Natural killer cell (primary cell): ENCODE data around the gene TMEM171. TPM values are rescaled to one million over a fixed set of nuclear protein-coding genes. Genes with fewer than 3 reads are reported as not detected.

Experiments
- ATAC-seq, 3 donors: fragments of 150-1000 bp in 2 of 3; fragments of 200-7000 bp in 1 of 3; cut with Tn5 transposase; 1 replicate in 1 of 3; 2 replicates in 2 of 3; pipeline ENCODE4 v1.10.0; 2021; ENCODE audit warnings: mild to moderate bottlenecking in 2 of 3, moderate library complexity in 2 of 3
- DNase-seq, 2 donors: peaks; one replicate each; pipeline versions ENCODE4 v3.0.0 to v3.0.0-alpha.2; 2013 to 2021; ENCODE audit warnings: mixed read lengths in 1 of 2
- H3K27ac ChIP-seq: one replicate; pipeline ENCODE4 v1.5.1; 2013; ENCODE audit warnings: mild to moderate bottlenecking, low read length
- H3K27me3 ChIP-seq: one replicate; pipeline ENCODE4 v1.6.1; 2013; ENCODE audit warnings: low read length; ENCODE audit not compliant: control insufficient read depth, insufficient read depth
- H3K36me3 ChIP-seq: one replicate; pipeline ENCODE4 v1.6.1; 2013; ENCODE audit warnings: low read length; ENCODE audit not compliant: control insufficient read depth, insufficient read depth
- H3K4me1 ChIP-seq: one replicate; pipeline ENCODE4 v1.6.1; 2013; ENCODE audit warnings: low read length; ENCODE audit not compliant: control insufficient read depth, insufficient read depth
- H3K4me3 ChIP-seq: one replicate; pipeline ENCODE4 v1.5.1; 2013; ENCODE audit warnings: low read length
- H3K9me3 ChIP-seq: one replicate; pipeline ENCODE4 v1.6.1; 2013; ENCODE audit warnings: low read length; ENCODE audit not compliant: control insufficient read depth, insufficient read depth
- H3K27ac Mint-ChIP-seq, 2 donors: one replicate each; pipeline ENCODE4 v1.8.0; 2022; ENCODE audit warnings: mild to moderate bottlenecking in 2 of 2, mixed read lengths in 2 of 2, moderate library complexity in 1 of 2
- H3K27me3 Mint-ChIP-seq, 2 donors: one replicate each; pipeline ENCODE4 v1.8.0; 2022; ENCODE audit warnings: low read depth in 2 of 2, mixed read lengths in 2 of 2
- H3K36me3 Mint-ChIP-seq: one replicate; pipeline ENCODE4 v1.8.0; 2022; ENCODE audit warnings: mixed read lengths
- H3K4me1 Mint-ChIP-seq, 2 donors: one replicate each; pipeline ENCODE4 v1.8.0; 2022; ENCODE audit warnings: mixed read lengths in 2 of 2
- H3K4me3 Mint-ChIP-seq: one replicate; pipeline ENCODE4 v1.8.0; 2022; ENCODE audit warnings: mild to moderate bottlenecking, moderate library complexity, mixed read lengths
- H3K9me3 Mint-ChIP-seq, 2 donors: one replicate each; pipeline ENCODE4 v1.8.0; 2022; ENCODE audit warnings: mixed read lengths in 2 of 2
- CTCF ChIP-seq: fragments of 200-600 bp; IDR thresholded peaks from one replicate; pipeline ENCODE4 v1.8.0; 2022; ENCODE audit warnings: antibody characterized with exemption
- WGBS: methylation state at CpG from one replicate; pipeline ENCODE4 v1.1.7; 2013; ENCODE audit warnings: missing lambda C conversion rate; ENCODE audit not compliant: insufficient coverage; 5-methylcytosine and 5-hydroxymethylcytosine counted together
- intact Hi-C: fragments of 100-400 bp; cut with micrococcal nuclease; formaldehyde crosslinking; loops from one replicate; pipeline ENCODE4 v1.14.2; 2022
- total RNA-seq, 4 donors: library from RNA; stranded (reverse); fragments of 120-200 nt in 1 of 4; gene quantifications; one replicate each; pipeline versions ENCODE4 v1.2.3 to v1.2.4, GENCODE V29; 2013 to 2022

TMEM171 gene
- total RNA-seq, 3 donors from 2014 or later (not counting 1 experiment from before 2014, with no cell fraction given), result 0.42 to 2.1 (median 0.88) TPM

- ATAC-seq, result no peak
- H3K9me3 ChIP-seq, result no peaks in the 10 kb centered on the region
- H3K27ac Mint-ChIP-seq, result peak overlapping the region in 1 of 2 donors; percentile 88
- intact Hi-C loops, result no loop called here
- H3K4me1 ChIP-seq, result peaks cover 12% of the 10 kb centered on the region
- H3K36me3 Mint-ChIP-seq, result no peaks in the 10 kb centered on the region
- TF ChIP-seq CTCF, result no peak
- H3K4me3 Mint-ChIP-seq, result no peak overlapping the region
- H3K4me3 ChIP-seq, result no peak overlapping the region
- no peak overlapping the region for H3K27ac ChIP-seq
- no peaks in the 10 kb centered on the region for H3K27me3 Mint-ChIP-seq
- H3K27me3 ChIP-seq, result no peaks in the 10 kb centered on the region
- peaks cover 19 to 29% of the 10 kb centered on the region in 2 donors for H3K4me1 Mint-ChIP-seq
- no peak for DNase-seq
- no peaks in the 10 kb centered on the region for H3K36me3 ChIP-seq
- H3K9me3 Mint-ChIP-seq, result no peaks in the 10 kb centered on the region
- WGBS, result 100% methylated on average over 2 of the region's 2 CpGs
Measured at GRCh38 chr5:73097740-73098139, 22.6 kb upstream of the TMEM171 start.

- Histone ChIP-seq H3K9me3 (no peaks in the 10 kb centered on the region), H3K4me1 (peaks cover 12% of the 10 kb centered on the region), H3K4me3 (no peak overlapping the region), H3K36me3 (no peaks in the 10 kb centered on the region), H3K27ac (no peak overlapping the region), H3K27me3 (peaks cover 3% of the 10 kb centered on the region)
- H3K27ac Mint-ChIP-seq, result no peak overlapping the region
- no peak for TF ChIP-seq CTCF
- intact Hi-C loops, result no loop called here
- H3K4me1 Mint-ChIP-seq, result peaks cover 19 to 23% of the 10 kb centered on the region in 2 donors
- 92% methylated on average over 3 of the region's 4 CpGs for WGBS
- H3K36me3 Mint-ChIP-seq, result no peaks in the 10 kb centered on the region
- H3K27me3 Mint-ChIP-seq, result peaks cover 0 to 4% of the 10 kb centered on the region in 2 donors
- DNase-seq, result no peak
- no peak overlapping the region for H3K4me3 Mint-ChIP-seq
- no peak for ATAC-seq
- H3K9me3 Mint-ChIP-seq, result no peaks in the 10 kb centered on the region
Measured at GRCh38 chr5:73100109-73100508, 20.3 kb upstream of the TMEM171 start.

GRCh38 chr5:73103870-73104299, 16.5 kb upstream of the TMEM171 start:
- whole genome bisulfite sequencing, result 87% methylated on average over 3 of the region's 4 CpGs

More at GRCh38 chr5:73103870-73104299, 16.5 kb upstream of the TMEM171 start:
- no peak for TF ChIP-seq CTCF
- Histone ChIP-seq H3K36me3 (no peaks in the 10 kb centered on the region), H3K9me3 (no peaks in the 10 kb centered on the region), H3K4me1 (no peaks in the 10 kb centered on the region), H3K27ac (no peak overlapping the region), H3K27me3 (peaks cover 5% of the 10 kb centered on the region), H3K4me3 (no peak overlapping the region)
- intact Hi-C loops, result no loop called here
- Mint-ChIP-seq H3K4me1 (no peaks in the 10 kb centered on the region), H3K27ac (no peak overlapping the region), H3K9me3 (no peaks in the 10 kb centered on the region), H3K4me3 (no peak overlapping the region), H3K27me3 (peaks cover 8 to 12% of the 10 kb centered on the region in 2 donors), H3K36me3 (no peaks in the 10 kb centered on the region)
- no peak for DNase-seq
- ATAC-seq, result no peak
